MM.1S (cell line): ENCODE results near the gene OXSR1.

Source experiments
- DNase-seq: peaks from one replicate; pipeline ENCODE4 v3.0.0-alpha.2; 2015
- H2AFZ ChIP-seq: fragments of 300-600 bp; sonication (generic); 2 replicates; pipeline ENCODE4 v1.6.0; 2016; ENCODE audit warnings: antibody characterized with exemption, low read length
- H3F3A ChIP-seq: fragments of 300-600 bp; sonication (generic); 2 replicates; pipeline ENCODE4 v1.6.1; 2016; ENCODE audit warnings: mild to moderate bottlenecking, antibody characterized with exemption, low read length, moderate library complexity, mixed read lengths; ENCODE audit not compliant: insufficient read depth
- H3K27ac ChIP-seq: fragments of 300-600 bp; sonication (generic); 2 replicates; pipeline ENCODE4 v1.5.1; 2016; ENCODE audit warnings: mild to moderate bottlenecking, low read length
- H3K27me3 ChIP-seq: fragments of 300-600 bp; sonication (generic); replicated peaks from 2 replicates; pipeline ENCODE4 v1.6.0; 2016; ENCODE audit warnings: low read length; ENCODE audit not compliant: insufficient read depth
- H3K36me3 ChIP-seq: fragments of 300-600 bp; sonication (generic); replicated peaks from 2 replicates; pipeline ENCODE4 v1.6.1; 2016; ENCODE audit warnings: mild to moderate bottlenecking, low read length, mixed read lengths; ENCODE audit not compliant: insufficient read depth
- H3K4me1 ChIP-seq: fragments of 300-600 bp; sonication (generic); 2 replicates; pipeline ENCODE4 v1.6.1; 2016; ENCODE audit warnings: low read length, mixed read lengths
- H3K4me2 ChIP-seq: fragments of 300-600 bp; sonication (generic); 2 replicates; pipeline ENCODE4 v1.6.0; 2016; ENCODE audit warnings: low read depth, low read length
- H3K4me3 ChIP-seq: fragments of 300-600 bp; sonication (generic); 2 replicates; pipeline ENCODE4 v1.5.1; 2016; ENCODE audit warnings: low read length, mixed read lengths
- H3K79me2 ChIP-seq: fragments of 300-600 bp; sonication (generic); 2 replicates; pipeline ENCODE4 v1.6.1; 2016; ENCODE audit warnings: mixed run types, low read length, mixed read lengths
- H3K9ac ChIP-seq: fragments of 300-600 bp; sonication (generic); 2 replicates; pipeline ENCODE4 v1.6.1; 2016; ENCODE audit warnings: low read length, mixed read lengths
- H3K9me2 ChIP-seq: fragments of 300-600 bp; sonication (generic); replicated peaks from 2 replicates; pipeline ENCODE4 v1.6.1; 2016; ENCODE audit warnings: mild to moderate bottlenecking, low read length, mixed read lengths; ENCODE audit not compliant: insufficient read depth
- H3K9me3 ChIP-seq: fragments of 300-600 bp; sonication (generic); replicated peaks from 2 replicates; pipeline ENCODE4 v1.6.1; 2016; ENCODE audit warnings: mild to moderate bottlenecking, low read length, mixed read lengths; ENCODE audit not compliant: insufficient read depth
- H4K20me1 ChIP-seq: fragments of 300-600 bp; sonication (generic); 2 replicates; pipeline ENCODE4 v1.6.1; 2016; ENCODE audit warnings: mild to moderate bottlenecking, low read length, moderate library complexity, mixed read lengths; ENCODE audit not compliant: insufficient read depth
- CTCF ChIP-seq: fragments of 300-600 bp; sonication (generic); IDR thresholded peaks from 2 replicates; pipeline ENCODE4 v1.5.1; 2016; ENCODE audit warnings: antibody characterized with exemption, low read length, mixed read lengths
- EZH2 ChIP-seq: fragments of 300-600 bp; sonication (generic); optimal IDR thresholded peaks from 2 replicates; pipeline ENCODE3; 2017; ENCODE audit warnings: low read depth, mild to moderate bottlenecking, antibody characterized with exemption, low read length, mixed read lengths
- EZH2phosphoT487 ChIP-seq: fragments of 300-600 bp; sonication (generic); IDR thresholded peaks from 2 replicates; pipeline ENCODE4 v1.6.1; 2018; ENCODE audit warnings: antibody characterized with exemption, low read length

Gene OXSR1

GRCh38 chr3:38141173-38141951, 24.0 kb upstream of the OXSR1 start:
- Histone ChIP-seq H3K4me2 (no peak overlapping the region), H3K27me3 (no peaks in the 10 kb centered on the region), H3K36me3 (no peaks in the 10 kb centered on the region)

GRCh38 chr3:38141952-38142273, 23.4 kb upstream of the OXSR1 start:
- TF ChIP-seq CTCF (no peak), EZH2 (no peak), EZH2phosphoT487 (no peak)
- no peaks in the 10 kb centered on the region for H3K9me2 ChIP-seq
- H3K4me1 ChIP-seq, result peaks cover 6% of the 10 kb centered on the region; the same call in 1 of the 2 replicates
- H3K79me2 ChIP-seq, result 0 out of 2 replicates have a peak, but pooled peaks cover 10% of the 10 kb centered on the region
- no peak for DNase-seq
- H3K36me3 ChIP-seq, result no peaks in the 10 kb centered on the region
- no peak overlapping the region for H3K4me2 ChIP-seq
- H3K9me3 ChIP-seq, result no peaks in the 10 kb centered on the region
- H3K4me3 ChIP-seq, result no peak overlapping the region
- H3F3A ChIP-seq, result no peaks in the 10 kb centered on the region
- H3K27ac ChIP-seq, result no peak overlapping the region
- no peaks in the 10 kb centered on the region for H4K20me1 ChIP-seq
- no peak overlapping the region for H2AFZ ChIP-seq
- no peaks in the 10 kb centered on the region for H3K27me3 ChIP-seq
- no peak overlapping the region for H3K9ac ChIP-seq

More at GRCh38 chr3:38141173-38141951, 24.0 kb upstream of the OXSR1 start:
- Histone ChIP-seq H3K79me2 (peaks cover 15% of the 10 kb centered on the region), H3K9me2 (no peaks in the 10 kb centered on the region), H3K4me1 (peaks cover 6% of the 10 kb centered on the region; the same call in 1 of the 2 replicates), H3K9ac (no peak overlapping the region), H4K20me1 (no peaks in the 10 kb centered on the region), H3K9me3 (no peaks in the 10 kb centered on the region), H2AFZ (no peak overlapping the region), H3K27ac (no peak overlapping the region), H3K4me3 (no peak overlapping the region), H3F3A (no peaks in the 10 kb centered on the region)
- TF ChIP-seq EZH2phosphoT487, result no peak
- no peak for TF ChIP-seq CTCF
- TF ChIP-seq EZH2, result no peak
- DNase-seq, result no peak

GRCh38 chr3:38142959-38143358, 22.4 kb upstream of the OXSR1 start:
- H3K4me3 ChIP-seq, result no peak overlapping the region
- H4K20me1 ChIP-seq, result no peaks in the 10 kb centered on the region
- H3K36me3 ChIP-seq, result no peaks in the 10 kb centered on the region
- H3K79me2 ChIP-seq, result 0 out of 2 replicates have a peak, but pooled peaks cover 10% of the 10 kb centered on the region
- no peaks in the 10 kb centered on the region for H3K27me3 ChIP-seq
- no peaks in the 10 kb centered on the region for H3K9me2 ChIP-seq
- no peaks in the 10 kb centered on the region for H3K9me3 ChIP-seq
- H3K9ac ChIP-seq, result no peak overlapping the region
- no peak for TF ChIP-seq EZH2phosphoT487
- TF ChIP-seq CTCF, result no peak
- no peak for TF ChIP-seq EZH2
- H3F3A ChIP-seq, result no peaks in the 10 kb centered on the region
- peaks cover 2% of the 10 kb centered on the region; the same call in 1 of the 2 replicates for H3K4me1 ChIP-seq
- no peak overlapping the region for H3K27ac ChIP-seq
- DNase-seq, result no peak
- H2AFZ ChIP-seq, result no peak overlapping the region
- no peak overlapping the region for H3K4me2 ChIP-seq
